AG09319 (cell line): Measurements from ENCODE around the gene ARFGEF3.

ENCODE experiments used
- DNase-seq: peaks from one replicate; pipeline ENCODE4 v3.0.0-alpha.2; 2010; ENCODE audit warnings: low read depth; ENCODE audit errors: extremely low read depth
- TF ChIP-seq, protein P1 (sequence below): IDR thresholded peaks from 2 replicates; pipeline ENCODE4 v1.5.1; 2011; ENCODE audit warnings: low read depth, mild to moderate bottlenecking, inconsistent platforms, low read length, moderate library complexity

ARFGEF3 gene

GRCh38 chr6:138250053-138250452, 88.3 kb downstream of the ARFGEF3 start:
- DNase-seq, result no peak
- TF ChIP-seq, protein P1, sequence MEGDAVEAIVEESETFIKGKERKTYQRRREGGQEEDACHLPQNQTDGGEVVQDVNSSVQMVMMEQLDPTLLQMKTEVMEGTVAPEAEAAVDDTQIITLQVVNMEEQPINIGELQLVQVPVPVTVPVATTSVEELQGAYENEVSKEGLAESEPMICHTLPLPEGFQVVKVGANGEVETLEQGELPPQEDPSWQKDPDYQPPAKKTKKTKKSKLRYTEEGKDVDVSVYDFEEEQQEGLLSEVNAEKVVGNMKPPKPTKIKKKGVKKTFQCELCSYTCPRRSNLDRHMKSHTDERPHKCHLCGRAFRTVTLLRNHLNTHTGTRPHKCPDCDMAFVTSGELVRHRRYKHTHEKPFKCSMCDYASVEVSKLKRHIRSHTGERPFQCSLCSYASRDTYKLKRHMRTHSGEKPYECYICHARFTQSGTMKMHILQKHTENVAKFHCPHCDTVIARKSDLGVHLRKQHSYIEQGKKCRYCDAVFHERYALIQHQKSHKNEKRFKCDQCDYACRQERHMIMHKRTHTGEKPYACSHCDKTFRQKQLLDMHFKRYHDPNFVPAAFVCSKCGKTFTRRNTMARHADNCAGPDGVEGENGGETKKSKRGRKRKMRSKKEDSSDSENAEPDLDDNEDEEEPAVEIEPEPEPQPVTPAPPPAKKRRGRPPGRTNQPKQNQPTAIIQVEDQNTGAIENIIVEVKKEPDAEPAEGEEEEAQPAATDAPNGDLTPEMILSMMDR, result no peak

DNA sequence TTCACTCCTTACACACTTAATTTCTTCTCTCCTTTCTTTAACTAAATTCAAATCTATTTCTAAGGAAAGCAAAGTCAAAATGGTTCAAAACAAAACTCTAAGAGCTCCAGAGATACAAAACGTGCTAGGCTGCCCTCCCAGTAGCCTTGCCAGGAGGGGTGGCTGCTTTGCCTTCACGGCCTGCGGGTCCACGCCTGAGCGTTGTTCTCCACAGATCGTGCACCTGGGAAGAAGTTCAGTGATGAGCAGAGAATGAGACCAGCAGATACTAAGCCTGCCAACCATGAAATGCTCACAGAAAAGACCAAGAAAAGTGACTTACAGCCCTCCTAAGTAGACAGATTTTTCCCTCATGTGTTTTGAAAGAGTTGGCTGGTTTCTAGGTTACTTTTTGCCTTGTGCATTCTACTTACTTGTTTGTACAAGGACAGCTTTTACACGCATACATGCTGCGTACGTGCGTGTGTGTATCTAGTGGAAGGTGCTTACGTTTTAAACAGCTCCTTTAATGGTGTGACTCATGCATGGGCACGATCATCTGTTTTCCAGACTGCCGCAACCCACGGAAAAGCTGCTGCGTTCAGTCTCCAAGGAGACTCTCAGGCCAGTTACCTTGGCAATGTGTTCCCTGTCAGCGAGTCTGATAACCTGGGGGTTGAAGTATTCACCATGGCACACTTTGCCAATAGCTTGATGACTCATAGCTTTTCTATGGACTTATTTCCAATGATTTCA, 88.9 kb downstream of the ARFGEF3 start:
- TF ChIP-seq, protein P1, result no peak
- DNase-seq, result peak; percentile 47

DNA sequence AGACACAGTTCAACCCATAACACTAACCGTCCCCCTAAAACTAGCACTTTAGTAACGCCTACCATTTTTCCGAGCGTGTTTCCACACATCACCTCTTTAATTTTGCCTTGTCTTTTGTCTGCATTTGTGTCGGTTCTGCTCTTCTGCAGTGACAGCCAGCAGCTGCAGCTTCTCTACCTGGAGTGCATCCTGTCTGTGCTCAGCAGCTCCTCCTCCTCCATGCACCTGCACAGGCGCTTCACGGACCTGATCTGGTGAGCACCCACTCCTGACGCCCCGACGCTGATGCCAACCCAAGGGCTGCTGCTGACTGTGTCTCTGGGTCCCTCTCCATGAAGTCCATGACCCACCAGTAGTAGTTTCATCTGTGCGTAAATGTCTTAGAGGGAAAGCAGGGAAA, 92.0 kb downstream of the ARFGEF3 start:
- TF ChIP-seq, protein P1, result no peak
- DNase-seq, result no peak

DNA sequence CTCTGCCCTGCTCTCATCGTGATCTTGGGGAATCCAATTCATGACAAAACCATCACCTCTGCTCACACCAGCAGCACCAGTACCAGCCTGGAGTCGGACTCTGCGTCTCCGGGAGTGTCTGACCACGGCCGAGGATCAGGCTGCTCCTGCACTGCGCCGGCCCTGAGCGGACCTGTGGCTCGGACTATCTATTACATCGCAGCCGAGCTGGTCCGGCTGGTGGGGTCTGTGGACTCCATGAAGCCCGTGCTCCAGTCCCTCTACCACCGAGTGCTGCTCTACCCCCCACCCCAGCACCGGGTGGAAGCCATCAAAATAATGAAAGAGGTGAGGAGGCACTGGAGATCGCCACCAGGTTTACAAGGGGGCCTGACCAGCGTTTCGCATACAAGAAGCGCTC, 93.7 kb downstream of the ARFGEF3 start:
- TF ChIP-seq, protein P1, result no peak
- DNase-seq, result no peak

- TF ChIP-seq, protein P1, result no peak
Measured at GRCh38 chr6:138257638-138258040, 95.9 kb downstream of the ARFGEF3 start.

DNA sequence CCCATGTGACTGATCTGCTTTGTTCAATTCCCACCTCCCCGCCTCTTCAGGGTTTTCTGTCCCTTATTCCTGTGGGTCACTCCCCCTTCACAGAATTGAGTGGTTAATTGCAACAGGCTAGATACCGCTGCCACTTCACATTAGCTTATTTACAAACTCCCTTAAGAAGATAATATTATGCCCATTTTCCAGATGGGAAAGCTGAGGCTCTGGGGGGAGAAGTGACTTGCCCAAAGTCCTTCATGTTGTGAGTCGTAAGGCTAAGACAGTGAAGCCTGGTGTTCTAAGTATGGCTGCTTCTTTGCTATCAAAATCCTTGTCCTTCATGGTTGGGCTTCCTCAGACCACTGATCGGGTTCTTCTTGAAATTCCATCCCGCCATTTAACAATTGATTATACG, 96.5 kb downstream of the ARFGEF3 start:
- TF ChIP-seq, protein P1, result no peak
- no peak for DNase-seq

More at GRCh38 chr6:138257638-138258040, 95.9 kb downstream of the ARFGEF3 start:
- DNase-seq, result no peak

GRCh38 chr6:138258991-138259390, 97.3 kb downstream of the ARFGEF3 start:
- DNase-seq, result no peak
- TF ChIP-seq, protein P1, result no peak
